ENCODE results near the gene CHRNB2.

The CHRNB2 gene

DNA sequence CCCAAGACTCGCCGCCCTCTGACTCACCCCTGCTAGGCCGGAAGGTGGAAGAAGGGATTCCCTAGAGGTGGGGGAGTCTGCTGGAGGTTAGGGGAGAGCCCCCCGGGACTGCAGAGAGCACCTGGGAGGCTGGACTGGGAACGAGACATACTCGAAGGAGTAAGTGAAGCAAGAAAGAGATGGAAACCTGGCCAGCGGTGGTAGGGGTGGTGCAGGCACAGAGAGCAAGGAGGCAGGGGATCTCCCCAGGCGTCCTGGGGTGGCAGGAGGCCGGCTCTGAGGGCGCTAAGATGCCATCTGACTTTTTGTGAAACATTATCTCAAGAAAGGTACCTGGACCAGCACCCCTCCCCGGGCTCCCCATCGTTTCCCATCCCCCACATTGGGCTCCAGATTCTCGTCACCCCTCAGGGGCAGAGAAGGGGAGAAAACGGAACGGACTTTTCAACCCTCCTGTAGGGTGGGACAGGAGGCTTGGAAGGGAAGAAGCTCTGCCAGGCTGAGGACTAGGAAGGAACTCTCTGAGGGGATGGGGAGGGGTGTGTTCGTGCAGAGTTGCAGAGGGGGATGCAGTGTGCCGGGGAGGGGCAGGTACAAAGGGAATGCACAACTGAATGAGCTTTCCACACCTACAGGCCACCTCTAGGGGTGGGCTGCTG is 708 bp downstream of the CHRNB2 start:
- DNase-seq (ENCODE audit: extremely low read depth, low read depth): no peak

DNA sequence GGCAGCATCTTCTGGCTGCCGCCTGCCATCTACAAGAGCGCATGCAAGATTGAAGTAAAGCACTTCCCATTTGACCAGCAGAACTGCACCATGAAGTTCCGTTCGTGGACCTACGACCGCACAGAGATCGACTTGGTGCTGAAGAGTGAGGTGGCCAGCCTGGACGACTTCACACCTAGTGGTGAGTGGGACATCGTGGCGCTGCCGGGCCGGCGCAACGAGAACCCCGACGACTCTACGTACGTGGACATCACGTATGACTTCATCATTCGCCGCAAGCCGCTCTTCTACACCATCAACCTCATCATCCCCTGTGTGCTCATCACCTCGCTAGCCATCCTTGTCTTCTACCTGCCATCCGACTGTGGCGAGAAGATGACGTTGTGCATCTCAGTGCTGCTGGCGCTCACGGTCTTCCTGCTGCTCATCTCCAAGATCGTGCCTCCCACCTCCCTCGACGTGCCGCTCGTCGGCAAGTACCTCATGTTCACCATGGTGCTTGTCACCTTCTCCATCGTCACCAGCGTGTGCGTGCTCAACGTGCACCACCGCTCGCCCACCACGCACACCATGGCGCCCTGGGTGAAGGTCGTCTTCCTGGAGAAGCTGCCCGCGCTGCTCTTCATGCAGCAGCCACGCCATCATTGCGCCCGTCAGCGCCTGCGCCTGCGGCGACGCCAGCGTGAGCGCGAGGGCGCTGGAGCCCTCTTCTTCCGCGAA is 3.8 kb downstream of the CHRNB2 start:
- no peak for DNase-seq (ENCODE audit: extremely low read depth, low read depth)
- TF ChIP-seq, protein P1, sequence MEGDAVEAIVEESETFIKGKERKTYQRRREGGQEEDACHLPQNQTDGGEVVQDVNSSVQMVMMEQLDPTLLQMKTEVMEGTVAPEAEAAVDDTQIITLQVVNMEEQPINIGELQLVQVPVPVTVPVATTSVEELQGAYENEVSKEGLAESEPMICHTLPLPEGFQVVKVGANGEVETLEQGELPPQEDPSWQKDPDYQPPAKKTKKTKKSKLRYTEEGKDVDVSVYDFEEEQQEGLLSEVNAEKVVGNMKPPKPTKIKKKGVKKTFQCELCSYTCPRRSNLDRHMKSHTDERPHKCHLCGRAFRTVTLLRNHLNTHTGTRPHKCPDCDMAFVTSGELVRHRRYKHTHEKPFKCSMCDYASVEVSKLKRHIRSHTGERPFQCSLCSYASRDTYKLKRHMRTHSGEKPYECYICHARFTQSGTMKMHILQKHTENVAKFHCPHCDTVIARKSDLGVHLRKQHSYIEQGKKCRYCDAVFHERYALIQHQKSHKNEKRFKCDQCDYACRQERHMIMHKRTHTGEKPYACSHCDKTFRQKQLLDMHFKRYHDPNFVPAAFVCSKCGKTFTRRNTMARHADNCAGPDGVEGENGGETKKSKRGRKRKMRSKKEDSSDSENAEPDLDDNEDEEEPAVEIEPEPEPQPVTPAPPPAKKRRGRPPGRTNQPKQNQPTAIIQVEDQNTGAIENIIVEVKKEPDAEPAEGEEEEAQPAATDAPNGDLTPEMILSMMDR (IDR thresholded peaks at IDR 0.05; ENCODE audit: low read depth, low read length): no peak

More for the DNA sequence above, 708 bp downstream of the CHRNB2 start:
- TF ChIP-seq, protein P1 (IDR thresholded peaks at IDR 0.05; ENCODE audit: low read depth, low read length): no peak

DNA sequence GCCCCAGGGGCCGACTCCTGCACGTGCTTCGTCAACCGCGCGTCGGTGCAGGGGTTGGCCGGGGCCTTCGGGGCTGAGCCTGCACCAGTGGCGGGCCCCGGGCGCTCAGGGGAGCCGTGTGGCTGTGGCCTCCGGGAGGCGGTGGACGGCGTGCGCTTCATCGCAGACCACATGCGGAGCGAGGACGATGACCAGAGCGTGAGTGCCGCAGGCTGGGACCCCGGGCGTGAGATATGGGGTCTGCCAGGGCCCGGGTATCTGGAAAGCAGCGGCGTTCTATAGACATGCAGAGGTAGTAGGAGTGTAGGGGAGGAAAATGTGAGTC is 4.3 kb downstream of the CHRNB2 start:
- TF ChIP-seq, protein P1 (IDR thresholded peaks at IDR 0.05; ENCODE audit: low read depth, low read length): no peak
- DNase-seq (ENCODE audit: extremely low read depth, low read depth): no peak

DNA sequence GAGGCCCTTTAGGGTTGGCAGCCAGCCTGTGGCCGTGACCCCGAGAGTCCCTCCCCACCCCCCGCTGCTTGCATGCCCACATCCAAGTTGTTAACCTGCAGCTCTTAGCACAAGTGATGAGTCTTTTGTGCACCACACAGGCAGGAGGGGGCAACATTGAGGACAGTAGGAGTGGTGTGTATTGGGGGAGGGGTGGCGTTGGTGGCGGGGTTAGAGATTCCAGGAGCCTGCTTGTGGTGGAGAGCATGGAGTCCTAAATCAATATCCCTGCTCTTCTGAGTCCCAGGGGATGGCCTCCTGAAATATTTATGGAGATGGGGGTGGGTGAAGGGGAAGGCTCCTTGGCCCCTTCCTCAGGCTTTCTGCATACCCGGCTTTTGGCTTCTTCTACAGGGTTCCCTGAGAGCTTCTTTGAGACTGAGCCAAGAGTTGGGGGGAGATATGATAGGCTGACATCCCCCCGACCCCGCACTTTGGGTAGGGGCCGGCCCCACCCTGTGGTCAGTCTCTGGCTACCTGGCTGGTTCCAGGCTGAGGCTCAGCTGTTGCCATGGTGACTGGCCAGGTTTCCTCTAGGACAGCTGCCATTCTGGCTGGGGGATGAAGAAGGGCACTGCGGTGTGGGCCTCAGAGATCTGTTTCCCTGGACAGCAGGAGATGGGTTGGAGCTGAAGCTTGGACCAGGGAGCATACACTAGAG is 5.0 kb downstream of the CHRNB2 start:
- TF ChIP-seq, protein P1 (IDR thresholded peaks at IDR 0.05; ENCODE audit: low read depth, low read length): no peak
- DNase-seq (ENCODE audit: extremely low read depth, low read depth): no peak

DNA sequence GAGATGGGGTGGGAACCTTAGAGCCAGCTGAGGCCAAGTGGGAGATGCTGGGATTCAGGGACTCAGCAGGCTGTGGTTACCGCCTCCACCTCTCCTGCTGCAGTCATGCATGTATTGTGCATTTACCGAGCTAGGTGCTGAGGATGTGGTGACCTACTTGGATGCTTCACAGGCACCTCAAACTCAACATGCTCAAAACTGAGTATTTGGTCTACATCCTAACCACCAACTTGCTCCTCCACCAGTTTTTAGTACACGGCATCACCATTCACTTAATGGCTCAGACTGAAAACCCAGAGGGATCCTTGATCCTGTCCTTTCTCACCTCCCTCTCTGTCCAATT is 5.6 kb downstream of the CHRNB2 start:
- TF ChIP-seq, protein P1 (IDR thresholded peaks at IDR 0.05; ENCODE audit: low read depth, low read length): no peak
- no peak for DNase-seq (ENCODE audit: extremely low read depth, low read depth)

DNA sequence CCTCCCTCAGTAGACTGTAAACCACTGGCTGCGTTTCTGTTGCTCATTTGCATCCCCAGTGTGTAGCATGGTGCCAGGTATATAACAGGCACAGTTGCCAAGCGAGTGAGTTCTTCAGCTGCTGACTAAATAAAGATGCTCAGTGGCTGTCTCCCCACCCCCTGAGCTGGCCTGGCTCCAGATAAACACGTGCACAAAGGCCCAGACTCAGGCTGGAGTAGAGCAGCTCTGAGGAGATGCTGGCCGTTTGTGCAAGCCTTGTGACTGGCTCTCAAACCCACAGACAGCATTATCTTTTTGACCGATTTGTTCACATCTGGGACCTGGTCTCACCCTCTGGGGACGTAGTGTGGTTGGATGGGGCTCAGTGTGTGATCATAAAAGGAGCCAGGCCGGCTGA is 7.1 kb downstream of the CHRNB2 start:
- TF ChIP-seq, protein P1 (IDR thresholded peaks at IDR 0.05; ENCODE audit: low read depth, low read length): no peak
- no peak for DNase-seq (ENCODE audit: extremely low read depth, low read depth)
